ENCODE data around the gene ZNF865. TPM values are rescaled to one million over a fixed set of nuclear protein-coding genes. Genes with fewer than 3 reads are reported as not detected.

Gene ZNF865
- total and polyA plus RNA-seq, 2 of the 4 experiments (the other 2 are of a cell fraction), result under 0.01 to 4.6 TPM

GRCh38 chr19:55643003-55643886 is 37.8 kb downstream of the ZNF865 start, which contains the start of gene ZNF581:
TSS of gene ZNF581 (plus strand) at chr19:55643649. CDS start at chr19:55644572, 923 bp downstream.
- Histone ChIP-seq H3K9ac (ENCODE audit: low read depth, low read length) (peak within 1 kb of the TSS; percentile 84), H2AK9ac (replicated peaks; ENCODE audit: low read depth, low read length, poor library complexity) (peak within 1 kb of the TSS; percentile 96), H3K9me3 (ENCODE audit: control insufficient read depth, insufficient read depth, low read length) (no peaks in the 10 kb centered on the region), H3K9me1 (ENCODE audit: insufficient read depth, low read length) (no peaks in the 10 kb centered on the region), H3K36me3 (ENCODE audit: control insufficient read depth, insufficient read depth, low read length) (peaks cover 14% of the 10 kb centered on the region), H2BK15ac (ENCODE audit: low read depth, low read length) (no peak within 1 kb of the TSS), H3K18ac (ENCODE audit: low read depth, low read length) (peak within 1 kb of the TSS; percentile 5; the same call in 1 of the 2 replicates), H4K20me1 (ENCODE audit: insufficient read depth, low read length) (no peaks in the 10 kb centered on the region), H3K27ac (ENCODE audit: insufficient read depth, low read length) (peak within 1 kb of the TSS; percentile 76), H4K91ac (ENCODE audit: insufficient read depth, low read depth, low read length) (peak within 1 kb of the TSS; percentile 44), H4K5ac (ENCODE audit: low read depth, low read length) (peak within 1 kb of the TSS; percentile 62), H4K8ac (ENCODE audit: low read depth in 2 of 2, low read length in 2 of 2) (peak within 1 kb of the TSS; percentile 89 to 96), H2BK5ac (ENCODE audit: low read depth, low read length, poor library complexity, severe bottlenecking) (peak within 1 kb of the TSS; percentile 58), H3K4me3 (ENCODE audit: insufficient read depth, low read depth, low read length) (peak within 1 kb of the TSS; percentile 74), H2AK5ac (ENCODE audit: low read depth, low read length) (peak within 1 kb of the TSS; percentile 97), H2BK20ac (ENCODE audit: low read depth, low read length) (no peak within 1 kb of the TSS; the same call in 1 of the 2 replicates), H2AFZ (replicated peaks; ENCODE audit: low read length, poor library complexity) (peak within 1 kb of the TSS; percentile 85), H3K23ac (ENCODE audit: low read depth, low read length) (peak within 1 kb of the TSS; percentile 96), H3K56ac (ENCODE audit: extremely low read depth, insufficient read depth, low read length) (peak within 1 kb of the TSS; percentile 29), H3K79me1 (ENCODE audit: low read depth in 1 of 2, low read length in 2 of 2) (peaks cover 29 to 77% of the 10 kb centered on the region in 2 experiments), H2BK120ac (ENCODE audit: low read depth, low read length) (no peak within 1 kb of the TSS; the same call in 1 of the 2 replicates), H3K14ac (replicated peaks; ENCODE audit: low read depth, low read length) (peak within 1 kb of the TSS; percentile 89), H3K27me3 (ENCODE audit: control insufficient read depth, insufficient read depth, low read length) (no peaks in the 10 kb centered on the region), H3K4me1 (ENCODE audit: control insufficient read depth, insufficient read depth, low read length) (peaks cover 12% of the 10 kb centered on the region), H3K4me2 (ENCODE audit: low read depth, low read length) (peak within 1 kb of the TSS; percentile 93), H3K4ac (ENCODE audit: low read depth, low read length) (peak within 1 kb of the TSS; percentile 83)
- ChIA-PET POLR2A (ENCODE audit: unreplicated experiment) (no interaction called here), CTCF (interaction anchor here (0.8 kb wide), 1 partner anchor 39 kb away, joined by 4 read pairs; no protein-coding TSS in a partner anchor)
- WGBS, 2 experiments (ENCODE audit: extremely low coverage in 2 of 2, insufficient read length in 1 of 2), result 0% methylated on average over 7 of the region's 56 CpGs; no CpG with 5 or more reads in 1 of the 2 experiments
- BruUV-seq (replicated peaks), result no TSS peak
- in situ Hi-C loops (cut with MboI; ENCODE audit: low sequenced_read_pairs) (loop anchor here (25.0 kb wide), 2 partner anchors 356 to 531 kb away; partner anchors contain the start of genes BRSK1, HSPBP1 and PPP1R12C), dilution Hi-C loops (cut with HindIII; ENCODE audit: low sequenced_read_pairs, unreplicated experiment) (no loop called here), intact Hi-C loops (cut with micrococcal nuclease) (no loop called here)
- peak; percentile 78 for DNase-seq
- peak; percentile 42 for ATAC-seq (ENCODE audit: low read depth)
- peak; percentile 90 for TF ChIP-seq MXI1 (IDR thresholded peaks at IDR 0.05; ENCODE audit: borderline replicate concordance, low read depth, low read length)
- TF ChIP-seq CHD1 (IDR thresholded peaks at IDR 0.05; ENCODE audit: low read depth, low read length), result 0 out of 2 replicates have a peak, but pooled peaks have one; percentile 64
- peak; percentile 38; the same call in 1 of the 2 replicates for TF ChIP-seq POLR2A (IDR thresholded peaks at IDR 0.05; ENCODE audit: low read depth, low read length)
- TF ChIP-seq USF2 (IDR thresholded peaks at IDR 0.05; ENCODE audit: low read depth, low read length), result no peak
- TF ChIP-seq BHLHE40 (IDR thresholded peaks at IDR 0.05; ENCODE audit: low read depth, low read length), result peak; percentile 63; the same call in 1 of the 2 replicates
- TF ChIP-seq, protein P1, sequence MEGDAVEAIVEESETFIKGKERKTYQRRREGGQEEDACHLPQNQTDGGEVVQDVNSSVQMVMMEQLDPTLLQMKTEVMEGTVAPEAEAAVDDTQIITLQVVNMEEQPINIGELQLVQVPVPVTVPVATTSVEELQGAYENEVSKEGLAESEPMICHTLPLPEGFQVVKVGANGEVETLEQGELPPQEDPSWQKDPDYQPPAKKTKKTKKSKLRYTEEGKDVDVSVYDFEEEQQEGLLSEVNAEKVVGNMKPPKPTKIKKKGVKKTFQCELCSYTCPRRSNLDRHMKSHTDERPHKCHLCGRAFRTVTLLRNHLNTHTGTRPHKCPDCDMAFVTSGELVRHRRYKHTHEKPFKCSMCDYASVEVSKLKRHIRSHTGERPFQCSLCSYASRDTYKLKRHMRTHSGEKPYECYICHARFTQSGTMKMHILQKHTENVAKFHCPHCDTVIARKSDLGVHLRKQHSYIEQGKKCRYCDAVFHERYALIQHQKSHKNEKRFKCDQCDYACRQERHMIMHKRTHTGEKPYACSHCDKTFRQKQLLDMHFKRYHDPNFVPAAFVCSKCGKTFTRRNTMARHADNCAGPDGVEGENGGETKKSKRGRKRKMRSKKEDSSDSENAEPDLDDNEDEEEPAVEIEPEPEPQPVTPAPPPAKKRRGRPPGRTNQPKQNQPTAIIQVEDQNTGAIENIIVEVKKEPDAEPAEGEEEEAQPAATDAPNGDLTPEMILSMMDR (conservative IDR thresholded peaks at IDR 0.05; ENCODE audit: low read depth, low read length), result no peak; the same call in 1 of the 2 replicates
- no peak for TF ChIP-seq SMC3 (IDR thresholded peaks at IDR 0.05; ENCODE audit: low read depth, low read length)
- TF ChIP-seq, protein P2, sequence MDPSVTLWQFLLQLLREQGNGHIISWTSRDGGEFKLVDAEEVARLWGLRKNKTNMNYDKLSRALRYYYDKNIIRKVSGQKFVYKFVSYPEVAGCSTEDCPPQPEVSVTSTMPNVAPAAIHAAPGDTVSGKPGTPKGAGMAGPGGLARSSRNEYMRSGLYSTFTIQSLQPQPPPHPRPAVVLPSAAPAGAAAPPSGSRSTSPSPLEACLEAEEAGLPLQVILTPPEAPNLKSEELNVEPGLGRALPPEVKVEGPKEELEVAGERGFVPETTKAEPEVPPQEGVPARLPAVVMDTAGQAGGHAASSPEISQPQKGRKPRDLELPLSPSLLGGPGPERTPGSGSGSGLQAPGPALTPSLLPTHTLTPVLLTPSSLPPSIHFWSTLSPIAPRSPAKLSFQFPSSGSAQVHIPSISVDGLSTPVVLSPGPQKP (IDR thresholded peaks at IDR 0.05; ENCODE audit: borderline replicate concordance, low read depth, low read length), result no peak
- TF ChIP-seq NFE2L2 (IDR thresholded peaks at IDR 0.05; ENCODE audit: low read depth, low read length), result no peak
- peak; percentile 12; the same call in 1 of the 2 replicates for TF ChIP-seq RAD21 (IDR thresholded peaks at IDR 0.05; ENCODE audit: low read length)
- peak; percentile 25; the same call in 1 of the 2 replicates for TF ChIP-seq CEBPB (IDR thresholded peaks at IDR 0.05; ENCODE audit: low read depth, low read length)
- TF ChIP-seq MAZ (IDR thresholded peaks at IDR 0.05; ENCODE audit: borderline replicate concordance, low read depth, low read length), result peak; percentile 97

Measured in IMR-90 (cell line).